Measurements from ENCODE around the gene DAG1.

DNA sequence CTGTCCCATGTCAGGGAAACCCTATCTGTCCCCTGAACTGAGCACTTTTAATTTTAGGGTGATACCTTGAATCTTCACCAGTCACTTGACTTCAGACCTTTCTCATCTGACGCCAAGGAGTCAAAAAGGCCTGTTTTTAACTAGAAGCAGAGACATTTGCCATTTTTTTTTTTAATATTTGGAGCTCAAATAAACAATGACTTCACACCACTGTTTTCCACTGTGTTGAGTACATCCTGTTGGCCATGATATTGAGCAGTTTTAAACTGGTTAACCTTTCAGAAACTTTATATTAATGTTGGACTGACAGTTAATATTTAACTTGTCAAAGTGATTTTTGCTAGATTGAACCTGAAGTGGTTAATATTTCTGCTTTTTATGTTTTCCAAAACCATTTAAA, 28.2 kb downstream of the DAG1 start:
- TF ChIP-seq CHD2 (IDR thresholded peaks at IDR 0.05; ENCODE audit: low read length, partially characterized antibody), result no peak
- no peak for TF ChIP-seq EZH2phosphoT487 (IDR thresholded peaks at IDR 0.05; ENCODE audit: borderline replicate concordance, low read depth)
- TF ChIP-seq, protein P1, sequence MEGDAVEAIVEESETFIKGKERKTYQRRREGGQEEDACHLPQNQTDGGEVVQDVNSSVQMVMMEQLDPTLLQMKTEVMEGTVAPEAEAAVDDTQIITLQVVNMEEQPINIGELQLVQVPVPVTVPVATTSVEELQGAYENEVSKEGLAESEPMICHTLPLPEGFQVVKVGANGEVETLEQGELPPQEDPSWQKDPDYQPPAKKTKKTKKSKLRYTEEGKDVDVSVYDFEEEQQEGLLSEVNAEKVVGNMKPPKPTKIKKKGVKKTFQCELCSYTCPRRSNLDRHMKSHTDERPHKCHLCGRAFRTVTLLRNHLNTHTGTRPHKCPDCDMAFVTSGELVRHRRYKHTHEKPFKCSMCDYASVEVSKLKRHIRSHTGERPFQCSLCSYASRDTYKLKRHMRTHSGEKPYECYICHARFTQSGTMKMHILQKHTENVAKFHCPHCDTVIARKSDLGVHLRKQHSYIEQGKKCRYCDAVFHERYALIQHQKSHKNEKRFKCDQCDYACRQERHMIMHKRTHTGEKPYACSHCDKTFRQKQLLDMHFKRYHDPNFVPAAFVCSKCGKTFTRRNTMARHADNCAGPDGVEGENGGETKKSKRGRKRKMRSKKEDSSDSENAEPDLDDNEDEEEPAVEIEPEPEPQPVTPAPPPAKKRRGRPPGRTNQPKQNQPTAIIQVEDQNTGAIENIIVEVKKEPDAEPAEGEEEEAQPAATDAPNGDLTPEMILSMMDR (IDR thresholded peaks at IDR 0.05), result no peak
- TF ChIP-seq RCOR1 (IDR thresholded peaks at IDR 0.05; ENCODE audit: low read length), result no peak
- TF ChIP-seq, protein P2, sequence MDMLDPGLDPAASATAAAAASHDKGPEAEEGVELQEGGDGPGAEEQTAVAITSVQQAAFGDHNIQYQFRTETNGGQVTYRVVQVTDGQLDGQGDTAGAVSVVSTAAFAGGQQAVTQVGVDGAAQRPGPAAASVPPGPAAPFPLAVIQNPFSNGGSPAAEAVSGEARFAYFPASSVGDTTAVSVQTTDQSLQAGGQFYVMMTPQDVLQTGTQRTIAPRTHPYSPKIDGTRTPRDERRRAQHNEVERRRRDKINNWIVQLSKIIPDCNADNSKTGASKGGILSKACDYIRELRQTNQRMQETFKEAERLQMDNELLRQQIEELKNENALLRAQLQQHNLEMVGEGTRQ (IDR thresholded peaks at IDR 0.05; ENCODE audit: borderline replicate concordance, low read depth, low read length), result no peak
- TF ChIP-seq FOXM1 (IDR thresholded peaks at IDR 0.05; ENCODE audit: low read depth), result no peak
- TF ChIP-seq SIN3A (IDR thresholded peaks at IDR 0.05; ENCODE audit: borderline replicate concordance, low read depth, low read length), result no peak
- TF ChIP-seq, protein P3, sequence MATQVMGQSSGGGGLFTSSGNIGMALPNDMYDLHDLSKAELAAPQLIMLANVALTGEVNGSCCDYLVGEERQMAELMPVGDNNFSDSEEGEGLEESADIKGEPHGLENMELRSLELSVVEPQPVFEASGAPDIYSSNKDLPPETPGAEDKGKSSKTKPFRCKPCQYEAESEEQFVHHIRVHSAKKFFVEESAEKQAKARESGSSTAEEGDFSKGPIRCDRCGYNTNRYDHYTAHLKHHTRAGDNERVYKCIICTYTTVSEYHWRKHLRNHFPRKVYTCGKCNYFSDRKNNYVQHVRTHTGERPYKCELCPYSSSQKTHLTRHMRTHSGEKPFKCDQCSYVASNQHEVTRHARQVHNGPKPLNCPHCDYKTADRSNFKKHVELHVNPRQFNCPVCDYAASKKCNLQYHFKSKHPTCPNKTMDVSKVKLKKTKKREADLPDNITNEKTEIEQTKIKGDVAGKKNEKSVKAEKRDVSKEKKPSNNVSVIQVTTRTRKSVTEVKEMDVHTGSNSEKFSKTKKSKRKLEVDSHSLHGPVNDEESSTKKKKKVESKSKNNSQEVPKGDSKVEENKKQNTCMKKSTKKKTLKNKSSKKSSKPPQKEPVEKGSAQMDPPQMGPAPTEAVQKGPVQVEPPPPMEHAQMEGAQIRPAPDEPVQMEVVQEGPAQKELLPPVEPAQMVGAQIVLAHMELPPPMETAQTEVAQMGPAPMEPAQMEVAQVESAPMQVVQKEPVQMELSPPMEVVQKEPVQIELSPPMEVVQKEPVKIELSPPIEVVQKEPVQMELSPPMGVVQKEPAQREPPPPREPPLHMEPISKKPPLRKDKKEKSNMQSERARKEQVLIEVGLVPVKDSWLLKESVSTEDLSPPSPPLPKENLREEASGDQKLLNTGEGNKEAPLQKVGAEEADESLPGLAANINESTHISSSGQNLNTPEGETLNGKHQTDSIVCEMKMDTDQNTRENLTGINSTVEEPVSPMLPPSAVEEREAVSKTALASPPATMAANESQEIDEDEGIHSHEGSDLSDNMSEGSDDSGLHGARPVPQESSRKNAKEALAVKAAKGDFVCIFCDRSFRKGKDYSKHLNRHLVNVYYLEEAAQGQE (IDR thresholded peaks at IDR 0.05; ENCODE audit: low read depth, low read length), result no peak
- no peak for TF ChIP-seq TAF1 (IDR thresholded peaks at IDR 0.05; ENCODE audit: borderline replicate concordance, low read depth, low read length)
- TF ChIP-seq MXI1 (IDR thresholded peaks at IDR 0.05; ENCODE audit: low read depth, low read length), result no peak
- TF ChIP-seq GATA2 (CRISPR knock-in tag; IDR thresholded peaks at IDR 0.05), result no peak

Data from SK-N-SH (cell line).